ENCODE data around the gene CTXN3. TPM values are rescaled to one million over a fixed set of nuclear protein-coding genes. Genes with fewer than 3 reads are reported as not detected.

The CTXN3 gene
- total RNA-seq, 2 experiments from 2014 or later = not detected

- Mint-ChIP-seq H3K27me3 (peaks cover 3% of the 10 kb centered on the region), H3K9me3 (no peaks in the 10 kb centered on the region), H3K4me1 (ENCODE audit: low read depth) (no peaks in the 10 kb centered on the region), H3K36me3 (ENCODE audit: low read depth) (no peaks in the 10 kb centered on the region), H3K4me3 (no peak overlapping the region), H3K27ac (no peak overlapping the region)
- ATAC-seq (no peak), DNase-seq (no peak)
- intact Hi-C loops (cut with micrococcal nuclease) = no loop called here
- CTCF ChIA-PET = no interaction called here
- POLR2A ChIA-PET = no interaction called here
- TF ChIP-seq, protein P1, sequence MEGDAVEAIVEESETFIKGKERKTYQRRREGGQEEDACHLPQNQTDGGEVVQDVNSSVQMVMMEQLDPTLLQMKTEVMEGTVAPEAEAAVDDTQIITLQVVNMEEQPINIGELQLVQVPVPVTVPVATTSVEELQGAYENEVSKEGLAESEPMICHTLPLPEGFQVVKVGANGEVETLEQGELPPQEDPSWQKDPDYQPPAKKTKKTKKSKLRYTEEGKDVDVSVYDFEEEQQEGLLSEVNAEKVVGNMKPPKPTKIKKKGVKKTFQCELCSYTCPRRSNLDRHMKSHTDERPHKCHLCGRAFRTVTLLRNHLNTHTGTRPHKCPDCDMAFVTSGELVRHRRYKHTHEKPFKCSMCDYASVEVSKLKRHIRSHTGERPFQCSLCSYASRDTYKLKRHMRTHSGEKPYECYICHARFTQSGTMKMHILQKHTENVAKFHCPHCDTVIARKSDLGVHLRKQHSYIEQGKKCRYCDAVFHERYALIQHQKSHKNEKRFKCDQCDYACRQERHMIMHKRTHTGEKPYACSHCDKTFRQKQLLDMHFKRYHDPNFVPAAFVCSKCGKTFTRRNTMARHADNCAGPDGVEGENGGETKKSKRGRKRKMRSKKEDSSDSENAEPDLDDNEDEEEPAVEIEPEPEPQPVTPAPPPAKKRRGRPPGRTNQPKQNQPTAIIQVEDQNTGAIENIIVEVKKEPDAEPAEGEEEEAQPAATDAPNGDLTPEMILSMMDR (IDR thresholded peaks at IDR 0.05) = no peak
Measured at GRCh38 chr5:127602481-127602880, 46.4 kb upstream of the CTXN3 start.

- Mint-ChIP-seq H3K27me3 (peaks cover 3% of the 10 kb centered on the region), H3K4me3 (no peak overlapping the region), H3K27ac (no peak overlapping the region), H3K36me3 (ENCODE audit: low read depth) (no peaks in the 10 kb centered on the region), H3K9me3 (no peaks in the 10 kb centered on the region), H3K4me1 (ENCODE audit: low read depth) (no peaks in the 10 kb centered on the region)
- CTCF ChIA-PET = no interaction called here
- no peak for ATAC-seq
- POLR2A ChIA-PET = no interaction called here
- intact Hi-C loops (cut with micrococcal nuclease) = no loop called here
- TF ChIP-seq, protein P1 (IDR thresholded peaks at IDR 0.05) = no peak
- DNase-seq = no peak
Measured at GRCh38 chr5:127602896-127603844, 45.7 kb upstream of the CTXN3 start.

DNA sequence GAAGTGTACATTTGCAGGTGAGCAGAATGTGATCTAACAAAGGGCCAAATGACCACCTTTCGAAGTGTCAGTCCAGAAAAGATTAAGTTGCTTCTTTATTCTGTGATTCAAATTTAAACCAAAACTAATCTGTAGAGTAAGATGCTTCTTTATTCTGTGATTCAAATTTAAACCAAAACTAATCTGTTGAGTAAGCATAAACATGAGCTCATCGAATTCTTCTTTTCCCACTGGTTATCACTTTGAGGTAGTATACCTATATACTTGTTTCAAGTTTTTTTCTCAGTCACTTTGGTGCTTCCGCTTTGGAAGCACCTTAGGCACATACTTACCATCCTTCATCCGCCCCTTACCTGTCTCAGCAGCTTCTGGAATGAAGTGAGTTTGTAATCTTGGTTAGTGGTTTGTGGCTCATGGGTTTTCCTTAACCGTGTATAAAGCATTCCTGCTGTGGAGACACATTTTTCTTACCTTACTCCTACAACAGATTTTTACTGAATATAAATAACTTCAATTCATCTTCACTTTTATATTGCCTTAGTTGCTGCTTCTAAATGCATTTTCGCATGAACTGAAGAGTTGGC lies 40.7 kb upstream of the CTXN3 start:
- POLR2A ChIA-PET = no interaction called here

DNA sequence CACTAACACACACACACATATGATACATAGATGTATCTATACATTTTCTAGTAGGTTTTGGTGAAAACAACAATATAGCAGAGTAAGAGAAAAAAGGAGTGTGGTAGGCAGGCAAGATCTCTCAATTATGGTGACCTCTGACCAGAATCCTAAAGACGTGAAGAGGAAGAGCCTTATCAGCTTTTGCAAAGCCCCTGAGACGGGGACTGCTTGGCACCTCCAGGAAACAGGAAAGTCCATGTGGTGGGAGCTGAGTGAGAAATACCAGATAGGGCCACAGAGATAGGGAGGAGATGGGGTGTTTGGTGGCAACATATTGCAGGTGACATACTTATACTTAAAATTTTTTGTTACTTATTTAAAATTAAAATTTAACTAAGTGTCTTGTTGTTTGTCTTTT lies 39.9 kb upstream of the CTXN3 start:
- H3K27me3 Mint-ChIP-seq = peaks cover 3% of the 10 kb centered on the region
- ChIA-PET CTCF (no interaction called here), POLR2A (no interaction called here)
- no peak overlapping the region for H3K27ac Mint-ChIP-seq
- DNase-seq = no peak
- H3K9me3 Mint-ChIP-seq = no peaks in the 10 kb centered on the region
- H3K4me3 Mint-ChIP-seq = no peak overlapping the region
- intact Hi-C loops (cut with micrococcal nuclease) = no loop called here
- no peaks in the 10 kb centered on the region for H3K4me1 Mint-ChIP-seq (ENCODE audit: low read depth)
- ATAC-seq = no peak
- H3K36me3 Mint-ChIP-seq (ENCODE audit: low read depth) = no peaks in the 10 kb centered on the region
- TF ChIP-seq, protein P1 (IDR thresholded peaks at IDR 0.05) = no peak

More for the DNA sequence above, 40.7 kb upstream of the CTXN3 start:
- Mint-ChIP-seq H3K9me3 (no peaks in the 10 kb centered on the region), H3K27me3 (peaks cover 3% of the 10 kb centered on the region), H3K36me3 (ENCODE audit: low read depth) (no peaks in the 10 kb centered on the region), H3K4me3 (no peak overlapping the region), H3K4me1 (ENCODE audit: low read depth) (no peaks in the 10 kb centered on the region), H3K27ac (no peak overlapping the region)
- TF ChIP-seq, protein P1 (IDR thresholded peaks at IDR 0.05) = no peak
- DNase-seq = no peak
- no peak for ATAC-seq
- intact Hi-C loops (cut with micrococcal nuclease) = no loop called here
- CTCF ChIA-PET = no interaction called here

DNA sequence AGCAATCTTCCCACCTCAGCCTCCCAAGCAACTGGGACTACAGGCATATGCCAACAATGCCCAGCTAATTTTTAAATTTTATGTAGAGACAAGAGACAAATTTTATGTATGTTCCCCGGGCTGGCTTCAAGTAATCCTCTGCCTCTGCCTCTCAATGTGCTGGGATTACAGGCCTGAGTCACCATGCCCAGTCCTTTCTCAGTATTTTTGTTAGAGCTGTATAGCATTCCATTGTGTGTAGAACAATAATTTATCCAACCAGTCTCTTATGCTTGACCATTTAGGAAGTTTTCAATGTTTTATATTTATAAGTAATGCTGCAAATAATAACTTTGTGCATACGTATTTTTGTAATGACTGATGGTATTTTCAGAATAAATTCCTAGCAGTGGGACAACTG lies 38.9 kb upstream of the CTXN3 start:
- DNase-seq (no peak), ATAC-seq (no peak)
- ChIA-PET POLR2A (no interaction called here), CTCF (interaction anchor here (0.7 kb wide), 1 partner anchor 22 kb away, joined by 3 read pairs; no protein-coding TSS in a partner anchor)
- Mint-ChIP-seq H3K4me1 (ENCODE audit: low read depth) (no peaks in the 10 kb centered on the region), H3K27me3 (peaks cover 5% of the 10 kb centered on the region), H3K4me3 (no peak overlapping the region), H3K27ac (no peak overlapping the region), H3K36me3 (ENCODE audit: low read depth) (no peaks in the 10 kb centered on the region), H3K9me3 (no peaks in the 10 kb centered on the region)
- intact Hi-C loops (cut with micrococcal nuclease) = no loop called here
- TF ChIP-seq, protein P1 (IDR thresholded peaks at IDR 0.05) = no peak

All from activated CD8-positive, alpha-beta T cell treated with anti-CD3 and anti-CD28 coated beads for 36 hours (primary cell).